Uterus (tissue), 2 donors: Measurements from ENCODE around the gene C17orf50.

ENCODE experiments used
- POLR2A ChIP-seq, 2 donors: fragments of 450-650 bp; IDR thresholded peaks; one replicate each; pipeline ENCODE4 v1.6.1; 2016; ENCODE audit warnings: antibody characterized with exemption in 2 of 2, mild to moderate bottlenecking in 1 of 2, moderate library complexity in 1 of 2
- TF ChIP-seq, protein P1 (sequence below), 4 experiments: fragments of 200-600 bp in 2 of 4; fragments of 450-650 bp in 2 of 4; sonication (generic) in 2 of 4; IDR thresholded peaks; one replicate each; pipeline ENCODE4 v1.5.1; 2016 to 2019; ENCODE audit warnings: antibody characterized with exemption in 4 of 4, mild to moderate bottlenecking in 2 of 4, moderate library complexity in 1 of 4

DNA sequence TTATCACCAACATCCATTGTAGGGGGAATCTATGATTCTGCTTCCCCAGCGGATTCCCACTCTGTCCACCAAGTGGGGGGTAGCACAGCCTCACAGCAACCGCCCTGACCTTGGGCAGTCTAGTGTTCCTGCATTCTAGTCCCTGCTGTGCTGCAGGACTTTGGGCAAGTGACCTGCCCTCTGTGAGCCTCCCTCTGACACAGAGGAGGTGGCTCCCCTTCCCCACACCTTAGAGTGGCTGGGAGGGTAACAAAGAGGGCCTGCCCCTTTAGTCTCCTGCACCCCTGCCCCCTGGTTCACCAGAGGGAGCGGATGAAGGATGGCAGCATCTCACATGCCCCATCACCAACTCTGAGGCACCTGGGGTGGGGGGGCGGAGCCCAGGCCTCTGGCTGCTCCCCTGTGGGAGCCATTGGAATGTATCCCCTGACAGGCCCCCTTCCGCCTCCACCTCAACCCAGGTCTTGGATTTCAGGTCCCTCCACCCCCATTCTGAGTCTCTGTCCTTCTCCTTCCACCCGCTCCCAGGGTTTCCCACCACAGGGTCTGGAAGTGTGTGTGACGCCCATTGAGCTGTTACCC lies 17.7 kb upstream of the C17orf50 start:
- TF ChIP-seq, protein P1, sequence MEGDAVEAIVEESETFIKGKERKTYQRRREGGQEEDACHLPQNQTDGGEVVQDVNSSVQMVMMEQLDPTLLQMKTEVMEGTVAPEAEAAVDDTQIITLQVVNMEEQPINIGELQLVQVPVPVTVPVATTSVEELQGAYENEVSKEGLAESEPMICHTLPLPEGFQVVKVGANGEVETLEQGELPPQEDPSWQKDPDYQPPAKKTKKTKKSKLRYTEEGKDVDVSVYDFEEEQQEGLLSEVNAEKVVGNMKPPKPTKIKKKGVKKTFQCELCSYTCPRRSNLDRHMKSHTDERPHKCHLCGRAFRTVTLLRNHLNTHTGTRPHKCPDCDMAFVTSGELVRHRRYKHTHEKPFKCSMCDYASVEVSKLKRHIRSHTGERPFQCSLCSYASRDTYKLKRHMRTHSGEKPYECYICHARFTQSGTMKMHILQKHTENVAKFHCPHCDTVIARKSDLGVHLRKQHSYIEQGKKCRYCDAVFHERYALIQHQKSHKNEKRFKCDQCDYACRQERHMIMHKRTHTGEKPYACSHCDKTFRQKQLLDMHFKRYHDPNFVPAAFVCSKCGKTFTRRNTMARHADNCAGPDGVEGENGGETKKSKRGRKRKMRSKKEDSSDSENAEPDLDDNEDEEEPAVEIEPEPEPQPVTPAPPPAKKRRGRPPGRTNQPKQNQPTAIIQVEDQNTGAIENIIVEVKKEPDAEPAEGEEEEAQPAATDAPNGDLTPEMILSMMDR (IDR thresholded peaks at IDR 0.05), result no peak
- TF ChIP-seq POLR2A (IDR thresholded peaks at IDR 0.05), result no peak
